Measurements from ENCODE around the gene BCL11B.

BCL11B gene

DNA sequence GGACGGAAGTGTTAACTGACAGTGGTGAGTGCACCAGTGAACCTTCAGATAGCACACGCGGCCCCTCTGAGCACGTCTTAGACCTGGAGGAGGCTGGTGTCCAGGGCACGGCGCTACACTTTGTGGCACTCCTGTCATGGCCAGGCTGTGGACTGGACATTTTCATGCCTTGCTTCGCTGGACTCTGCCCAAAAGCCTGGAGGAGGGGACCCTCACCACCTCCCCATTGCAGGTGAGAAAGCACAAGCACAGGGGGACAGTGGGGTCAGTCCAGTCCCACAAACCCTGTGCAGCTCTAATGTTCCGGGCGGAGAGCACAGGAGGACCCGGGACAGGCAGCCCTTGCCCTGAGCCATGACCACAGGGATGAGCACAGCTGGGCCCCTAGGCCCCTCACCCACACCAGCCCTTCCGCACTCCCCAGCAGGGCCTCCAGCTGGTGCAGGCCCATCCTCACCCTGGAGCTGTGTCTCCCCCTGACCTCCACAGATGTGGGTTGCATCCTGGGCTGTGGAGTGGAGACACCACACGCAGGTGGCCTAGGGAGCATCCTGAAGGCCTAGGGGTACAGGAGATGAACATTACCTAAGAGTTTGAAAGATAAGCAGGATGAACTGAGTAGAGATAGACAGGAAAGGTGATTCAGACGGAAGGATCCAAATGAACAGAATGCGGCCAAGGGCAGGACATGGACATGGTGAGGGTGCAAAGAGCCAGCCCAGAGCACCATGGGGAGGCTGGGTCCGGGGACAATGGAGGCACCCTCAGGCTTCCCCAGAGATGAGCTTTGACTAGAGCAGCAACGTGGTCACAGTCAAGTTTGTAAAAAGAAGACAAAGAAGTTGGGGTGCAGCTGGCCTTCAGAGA is 132.8 kb downstream of the BCL11B start:
- TF ChIP-seq, protein P1, sequence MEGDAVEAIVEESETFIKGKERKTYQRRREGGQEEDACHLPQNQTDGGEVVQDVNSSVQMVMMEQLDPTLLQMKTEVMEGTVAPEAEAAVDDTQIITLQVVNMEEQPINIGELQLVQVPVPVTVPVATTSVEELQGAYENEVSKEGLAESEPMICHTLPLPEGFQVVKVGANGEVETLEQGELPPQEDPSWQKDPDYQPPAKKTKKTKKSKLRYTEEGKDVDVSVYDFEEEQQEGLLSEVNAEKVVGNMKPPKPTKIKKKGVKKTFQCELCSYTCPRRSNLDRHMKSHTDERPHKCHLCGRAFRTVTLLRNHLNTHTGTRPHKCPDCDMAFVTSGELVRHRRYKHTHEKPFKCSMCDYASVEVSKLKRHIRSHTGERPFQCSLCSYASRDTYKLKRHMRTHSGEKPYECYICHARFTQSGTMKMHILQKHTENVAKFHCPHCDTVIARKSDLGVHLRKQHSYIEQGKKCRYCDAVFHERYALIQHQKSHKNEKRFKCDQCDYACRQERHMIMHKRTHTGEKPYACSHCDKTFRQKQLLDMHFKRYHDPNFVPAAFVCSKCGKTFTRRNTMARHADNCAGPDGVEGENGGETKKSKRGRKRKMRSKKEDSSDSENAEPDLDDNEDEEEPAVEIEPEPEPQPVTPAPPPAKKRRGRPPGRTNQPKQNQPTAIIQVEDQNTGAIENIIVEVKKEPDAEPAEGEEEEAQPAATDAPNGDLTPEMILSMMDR (IDR thresholded peaks at IDR 0.05; ENCODE audit: extremely low read depth, missing control alignments) = no peak
- DNase-seq (ENCODE audit: low spot score) = no peak

DNA sequence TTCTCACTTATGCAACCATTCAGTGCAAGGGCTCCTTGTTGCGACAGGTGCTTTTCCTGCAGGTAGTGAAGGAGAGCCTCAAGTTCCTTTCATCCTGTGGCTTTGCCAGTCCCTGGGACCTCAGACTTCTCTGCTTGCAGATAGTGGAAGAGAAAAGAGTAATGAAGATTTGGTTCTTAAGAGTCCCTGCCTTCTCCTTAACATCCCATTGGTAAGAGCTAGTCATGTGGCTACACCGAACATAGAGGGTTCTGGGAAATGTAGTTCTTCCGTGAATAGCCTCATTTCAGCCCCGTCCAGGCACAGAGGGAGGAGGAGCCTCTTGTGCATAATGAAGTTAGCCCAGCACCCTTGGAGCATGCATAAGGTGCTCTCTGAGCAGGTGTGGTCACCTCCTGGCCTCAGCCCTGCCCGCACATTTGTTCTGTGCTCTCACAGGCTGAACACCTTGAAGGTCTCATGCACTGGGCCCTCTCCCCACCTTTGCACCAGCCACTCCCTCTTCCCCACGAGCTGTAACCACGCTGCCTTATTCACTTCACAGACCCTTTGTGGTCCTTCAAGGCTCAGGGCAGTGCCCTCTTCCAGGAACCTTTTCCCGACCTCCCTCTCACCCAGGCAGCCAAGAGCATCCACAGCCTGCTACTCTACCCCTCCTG is 134.0 kb downstream of the BCL11B start:
- DNase-seq (ENCODE audit: low spot score) = no peak
- TF ChIP-seq, protein P1 (IDR thresholded peaks at IDR 0.05; ENCODE audit: extremely low read depth, missing control alignments) = no peak

DNA sequence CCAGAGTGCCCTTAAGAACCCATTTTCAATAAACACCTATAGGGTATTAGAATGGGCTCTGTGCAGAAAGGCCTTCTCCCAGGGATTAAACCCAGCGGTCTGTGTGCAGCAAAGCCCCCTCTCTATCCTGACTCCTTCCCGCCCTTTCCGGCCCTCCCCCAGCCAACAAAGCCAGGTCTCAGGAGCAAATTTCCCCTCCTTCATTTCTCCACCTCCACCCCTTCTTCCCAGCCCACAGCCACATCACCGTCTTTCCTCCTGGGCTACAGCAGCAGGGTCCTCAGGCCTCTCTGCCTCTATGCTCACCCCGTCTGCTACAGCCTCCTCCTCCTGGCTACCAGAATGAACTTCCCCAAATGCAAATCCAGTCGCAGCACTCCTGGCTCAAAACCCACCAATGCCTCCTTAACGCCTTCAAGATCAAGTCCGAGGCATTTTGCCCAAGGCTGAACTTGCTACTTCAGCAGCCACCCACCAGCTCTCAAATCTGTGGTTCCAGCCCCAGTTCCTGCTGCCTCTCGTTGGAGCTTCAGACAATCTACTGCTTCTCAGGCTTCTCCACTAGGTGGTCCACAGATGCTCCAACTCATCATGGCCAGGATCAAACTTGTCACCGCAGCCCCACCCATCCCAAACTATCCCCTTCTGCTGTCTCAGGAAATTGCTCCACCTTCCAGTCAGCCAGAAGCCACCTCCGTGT is 134.8 kb downstream of the BCL11B start:
- TF ChIP-seq, protein P1 (IDR thresholded peaks at IDR 0.05; ENCODE audit: extremely low read depth, missing control alignments) = no peak
- DNase-seq (ENCODE audit: low spot score) = no peak

DNA sequence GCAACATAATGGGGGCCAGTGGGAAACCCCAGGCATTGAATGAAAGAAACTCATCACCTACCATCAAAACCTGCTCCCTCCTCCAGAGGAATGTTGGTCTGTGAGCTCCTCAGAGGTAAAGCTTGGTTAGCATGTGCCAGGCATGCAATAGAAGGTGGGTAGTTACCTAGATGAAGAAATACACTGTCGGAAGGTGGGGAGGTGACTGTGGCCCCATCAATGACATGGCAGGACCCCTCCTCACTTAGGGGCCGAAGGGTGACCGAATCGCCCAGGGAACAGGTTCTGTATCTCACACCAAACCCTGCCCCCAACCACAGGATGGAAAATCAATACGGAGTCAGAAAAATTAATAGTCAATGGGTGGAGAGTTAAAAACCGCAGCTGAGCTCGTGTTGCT is 135.6 kb downstream of the BCL11B start:
- TF ChIP-seq, protein P1 (IDR thresholded peaks at IDR 0.05; ENCODE audit: extremely low read depth, missing control alignments) = no peak
- DNase-seq (ENCODE audit: low spot score) = no peak

DNA sequence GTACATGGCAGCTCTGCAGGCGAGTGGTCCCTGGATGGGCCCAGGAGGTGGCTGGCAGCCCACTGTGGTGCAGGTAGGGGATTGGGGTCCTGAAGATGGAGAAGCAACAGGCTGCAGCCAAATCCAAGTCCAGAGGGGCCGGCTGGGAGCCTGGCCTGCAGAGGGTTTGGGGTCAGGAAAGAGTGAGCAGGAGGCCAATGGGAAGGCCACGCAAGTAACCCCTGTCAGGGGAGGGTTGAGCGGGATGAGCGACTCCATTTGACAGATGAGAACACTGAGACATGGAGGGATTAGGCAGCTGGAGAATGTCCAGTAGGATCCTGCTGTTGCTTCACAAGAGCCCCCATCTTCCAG is 136.0 kb downstream of the BCL11B start:
- no peak for DNase-seq (ENCODE audit: low spot score)
- TF ChIP-seq, protein P1 (IDR thresholded peaks at IDR 0.05; ENCODE audit: extremely low read depth, missing control alignments) = no peak

DNA sequence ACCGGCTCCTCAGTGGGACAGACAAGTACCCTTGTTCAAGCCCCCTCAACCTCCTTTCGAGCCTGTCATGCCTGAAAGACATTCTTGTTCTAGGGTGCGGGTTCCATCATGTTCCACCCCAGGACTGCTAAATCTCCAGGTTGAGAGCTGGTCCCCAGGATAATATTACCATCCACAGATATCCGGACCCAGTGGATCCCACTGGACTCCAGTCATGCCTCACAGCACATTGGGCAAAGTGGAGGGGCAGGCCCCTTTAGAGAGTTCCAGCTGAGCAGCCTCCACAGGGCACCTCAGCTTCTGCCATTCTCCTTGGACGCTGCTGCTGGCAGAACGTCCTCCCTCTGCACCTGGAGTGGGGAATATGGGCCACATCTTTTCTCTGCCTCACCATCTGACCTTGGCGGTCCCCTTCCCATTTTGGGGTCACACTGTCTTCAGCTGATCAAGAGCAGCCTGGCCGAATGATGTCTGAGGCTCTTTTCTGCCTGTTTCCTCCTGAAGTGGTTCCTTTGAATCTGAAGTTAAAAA is 137.4 kb downstream of the BCL11B start:
- no peak for DNase-seq (ENCODE audit: low spot score)
- TF ChIP-seq, protein P1 (IDR thresholded peaks at IDR 0.05; ENCODE audit: extremely low read depth, missing control alignments) = no peak

All from GM20000 (cell line).